SW480 (cell line): ENCODE measurements around the gene CLEC4D.
"Not testable (repeated sequence)": the region's sequence is repeated elsewhere in the genome, so short reads cannot be mapped to it uniquely, and the experiment has no call there.

Experiments used
- DNase-seq: peaks from one replicate; pipeline ENCODE4 v3.0.0-alpha.2; 2016; ENCODE audit warnings: low spot score

The CLEC4D gene

GRCh38 chr12:8513256-8513655 lies at the start of gene CLEC4D:
CLEC4D (plus strand) TSS chr12:8513503; CDS start chr12:8513733, 230 bp downstream.
- DNase-seq = no peak

- no peak for DNase-seq
These were observed 47.9 kb upstream of the CLEC4D start for GRCh38 chr12:8465301-8465996.

- DNase-seq = no peak
These were observed 47.1 kb upstream of the CLEC4D start for GRCh38 chr12:8466241-8466640.

DNA sequence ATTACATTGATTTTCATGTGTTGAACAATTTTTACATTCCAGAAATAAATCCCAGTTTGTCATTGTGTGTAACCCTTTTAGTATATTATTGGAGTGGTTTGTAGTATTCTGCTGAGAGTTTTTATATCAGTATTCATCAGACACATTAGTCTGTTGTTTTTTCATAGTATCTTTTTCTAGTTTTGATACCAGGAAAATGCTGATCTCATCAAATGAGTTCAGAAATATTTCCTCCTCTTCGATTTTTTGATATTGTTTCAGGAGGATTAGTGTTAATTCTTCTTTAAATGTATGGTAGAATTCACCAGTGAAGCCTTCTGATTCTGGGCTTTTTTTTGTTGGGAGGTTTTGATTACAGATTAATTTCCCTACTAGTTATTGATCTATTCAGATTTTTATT lies 42.2 kb upstream of the CLEC4D start:
- no peak for DNase-seq

- no peak for DNase-seq
These were observed 37.6 kb upstream of the CLEC4D start for GRCh38 chr12:8475508-8476203.

DNA sequence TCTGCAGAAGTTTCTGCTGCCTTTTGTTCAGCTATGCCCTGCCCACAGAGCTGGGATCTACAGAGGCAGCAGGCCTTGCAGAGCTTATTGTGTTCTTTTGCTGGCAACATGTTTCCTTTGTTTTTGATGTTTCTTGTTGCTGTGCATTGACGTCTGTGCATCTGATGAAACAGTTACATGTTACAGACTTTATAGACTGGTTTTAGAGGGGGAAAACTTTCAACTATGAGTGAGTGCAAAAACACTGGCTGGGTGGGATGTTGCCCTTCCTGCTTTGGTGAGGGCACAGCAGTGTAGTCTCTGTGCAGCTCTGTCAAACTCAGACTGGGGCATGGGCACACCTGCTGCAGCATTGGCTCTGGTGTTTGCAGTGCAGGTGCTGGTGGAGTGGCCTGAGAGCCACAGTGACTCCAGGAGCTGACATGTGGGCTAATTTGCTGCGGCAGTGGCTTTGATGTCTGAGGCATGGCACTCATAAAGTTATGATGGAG lies 30.7 kb upstream of the CLEC4D start:
- DNase-seq = peak; percentile 62

DNA sequence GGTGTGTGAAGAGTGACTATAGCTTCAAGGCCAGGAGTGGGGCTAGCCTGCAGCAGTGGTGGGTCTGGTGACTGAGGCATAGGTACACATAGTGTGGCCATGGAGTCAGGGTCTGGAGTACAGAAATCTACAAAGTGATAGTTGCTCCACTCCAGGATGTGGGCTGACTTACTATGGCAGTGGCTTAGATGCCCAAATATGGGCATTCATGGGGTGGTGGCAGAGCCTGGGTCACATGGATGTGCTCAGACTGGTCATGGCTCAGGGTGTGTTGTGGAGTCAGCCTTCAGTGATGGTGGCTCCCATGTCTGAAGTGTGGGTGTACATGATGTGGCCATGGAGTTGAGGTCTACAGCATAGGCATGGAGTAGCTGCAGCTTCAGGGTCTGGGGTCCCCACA lies 30.2 kb upstream of the CLEC4D start:
- DNase-seq = no peak

GRCh38 chr12:8491646-8492530 lies 21.4 kb upstream of the CLEC4D start:
- no peak for DNase-seq

DNA sequence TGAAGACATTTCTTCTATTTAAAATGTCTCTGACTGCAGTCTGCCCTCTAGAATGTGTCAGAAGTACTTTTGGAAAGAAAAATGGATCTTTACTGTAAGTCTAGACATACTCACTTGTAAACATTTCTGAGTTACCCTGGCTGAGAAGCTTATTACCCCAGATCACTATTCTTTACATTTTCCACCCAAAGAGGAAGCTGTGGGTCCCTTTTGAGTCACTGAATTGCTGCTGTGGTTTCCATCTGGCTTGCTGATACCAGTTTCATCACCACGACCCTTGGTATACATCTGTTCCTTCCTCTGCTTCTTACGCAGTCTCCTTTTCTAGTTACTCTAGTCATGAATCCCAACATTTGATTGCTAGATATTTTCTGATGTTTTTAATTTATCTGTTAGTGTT lies 20.2 kb upstream of the CLEC4D start:
- DNase-seq = no peak

DNA sequence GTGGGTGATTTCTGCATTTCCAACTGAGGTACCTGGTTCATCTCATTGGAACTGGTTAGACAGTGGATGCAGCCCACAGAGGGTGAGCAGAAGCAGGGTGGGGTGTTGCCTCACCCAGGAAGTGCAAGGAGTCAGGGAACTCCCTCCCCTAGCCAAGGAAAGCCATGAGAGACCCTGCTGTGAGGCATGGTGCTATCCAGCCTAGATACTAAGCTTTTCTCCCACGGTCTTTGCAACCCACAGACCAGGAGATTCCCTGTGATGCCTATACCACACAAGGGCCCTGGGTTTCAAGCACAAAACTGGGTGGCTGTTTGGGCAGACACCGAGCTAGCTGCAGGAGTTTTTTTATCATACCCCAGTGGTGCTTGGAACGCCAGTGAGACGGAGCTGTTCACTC lies 17.6 kb upstream of the CLEC4D start:
- DNase-seq = not testable (repeated sequence)

- DNase-seq = not testable (repeated sequence)
These were observed 17.2 kb upstream of the CLEC4D start for GRCh38 chr12:8496074-8496473.

- peak; percentile 22 for DNase-seq
These were observed 13.7 kb upstream of the CLEC4D start for GRCh38 chr12:8499616-8500015.

DNA sequence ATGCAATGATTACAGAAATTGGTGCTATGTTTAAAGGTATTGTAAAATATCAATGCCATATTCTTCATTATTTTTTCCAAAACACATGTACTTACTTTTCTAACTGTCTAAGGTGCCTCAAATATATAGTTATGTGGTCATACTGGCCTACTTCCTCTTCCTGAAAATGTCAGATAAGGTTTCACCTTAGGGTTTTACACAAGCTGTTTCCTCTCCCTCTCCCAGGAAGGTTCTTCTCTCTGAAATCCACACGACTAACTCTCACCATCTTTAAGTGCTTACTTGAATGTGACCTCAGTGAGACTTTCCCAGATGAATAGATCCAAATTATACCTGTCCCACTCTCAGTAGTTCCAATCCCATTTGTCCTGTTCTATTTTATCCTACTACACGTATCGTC lies 11.6 kb upstream of the CLEC4D start:
- DNase-seq = no peak

DNA sequence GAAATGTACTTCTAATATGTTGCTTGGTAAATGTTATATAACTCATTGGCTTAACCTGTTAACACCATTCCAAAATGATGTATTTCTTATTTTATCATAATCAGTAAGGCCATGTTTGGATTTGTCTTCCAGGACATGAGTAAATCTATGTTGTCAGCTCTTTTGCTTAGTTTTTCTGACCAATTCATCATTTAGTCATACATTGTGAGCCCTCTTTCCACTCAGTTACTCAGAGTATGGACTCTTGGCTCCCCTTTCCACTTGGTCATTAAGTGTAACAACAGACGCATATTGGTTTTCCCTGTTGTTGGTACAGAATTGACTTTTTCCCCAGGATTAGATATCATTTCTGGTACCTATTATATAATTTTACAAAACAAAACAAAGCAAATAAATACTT lies 9.0 kb upstream of the CLEC4D start:
- no peak for DNase-seq

GRCh38 chr12:8507596-8507995 lies 5.7 kb upstream of the CLEC4D start:
- DNase-seq = no peak

DNA sequence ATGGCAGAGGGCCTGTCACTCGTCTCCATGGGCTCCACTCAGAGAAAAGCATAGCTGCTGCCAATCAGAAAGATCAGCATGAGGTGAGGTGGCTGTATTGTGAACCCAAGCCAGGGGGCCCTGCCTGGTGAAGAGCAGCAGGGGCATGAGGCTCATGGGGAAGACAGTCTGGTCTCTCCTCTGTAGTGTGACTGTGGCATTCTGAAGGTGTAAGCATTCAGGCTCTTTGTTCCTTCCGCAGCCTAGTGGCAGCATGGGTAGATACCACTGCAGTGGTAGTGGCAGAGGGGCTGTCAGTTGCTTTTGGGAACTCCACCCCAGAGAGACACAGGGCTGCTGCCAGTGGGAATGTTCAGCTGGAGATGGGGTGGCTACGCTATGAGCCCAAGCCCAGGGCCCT lies 5.1 kb upstream of the CLEC4D start:
- no peak for DNase-seq

DNA sequence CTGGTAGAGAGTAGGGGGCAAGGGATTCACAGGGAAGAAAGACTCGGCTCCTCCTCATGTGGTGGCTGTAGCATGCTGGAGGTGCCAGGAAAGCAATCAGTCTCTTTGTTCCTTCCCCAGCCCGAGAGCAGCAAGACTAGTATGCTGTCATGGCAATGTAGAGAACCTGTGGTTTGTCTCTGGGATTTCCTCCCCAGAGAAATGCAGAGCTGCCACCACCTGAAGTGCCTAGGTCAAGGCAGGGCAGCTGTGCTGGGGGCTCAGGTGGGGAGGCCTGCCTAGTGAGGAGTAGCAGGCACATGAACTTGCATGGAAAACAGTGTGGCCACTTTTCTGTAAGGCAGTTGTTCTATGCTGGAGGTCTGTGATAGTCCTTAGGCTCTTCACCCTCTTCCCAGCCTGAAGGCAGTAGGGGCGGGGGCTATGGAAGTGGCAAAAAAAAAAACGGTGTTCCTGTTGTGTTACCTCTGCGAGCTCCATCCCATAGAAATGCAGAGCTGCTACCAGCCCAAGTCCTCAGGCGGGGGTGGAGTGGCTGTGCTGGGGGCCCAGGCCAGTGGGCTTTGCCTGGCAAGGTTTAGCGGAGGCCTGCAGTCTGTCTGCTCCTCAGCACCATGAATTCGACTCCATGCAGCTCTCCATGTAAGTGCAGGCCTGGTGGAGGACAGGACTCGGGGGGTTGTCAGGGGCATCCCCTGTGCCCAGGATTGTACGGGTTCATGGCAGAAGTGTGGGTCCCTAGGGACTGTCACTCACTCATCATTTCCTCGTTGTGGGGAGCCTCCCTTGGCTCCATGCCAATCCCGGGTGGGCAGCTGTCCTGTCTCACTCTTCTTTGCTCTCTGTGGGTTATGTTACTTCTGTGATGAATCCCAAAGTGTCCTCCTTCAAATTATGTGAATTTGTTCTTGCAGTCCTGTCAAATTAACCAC lies 4.1 kb upstream of the CLEC4D start:
- DNase-seq = no peak

- DNase-seq = no peak
These were observed 4.7 kb downstream of the CLEC4D start for GRCh38 chr12:8517971-8518370.

GRCh38 chr12:8519171-8519570 lies 5.9 kb downstream of the CLEC4D start:
- no peak for DNase-seq

DNA sequence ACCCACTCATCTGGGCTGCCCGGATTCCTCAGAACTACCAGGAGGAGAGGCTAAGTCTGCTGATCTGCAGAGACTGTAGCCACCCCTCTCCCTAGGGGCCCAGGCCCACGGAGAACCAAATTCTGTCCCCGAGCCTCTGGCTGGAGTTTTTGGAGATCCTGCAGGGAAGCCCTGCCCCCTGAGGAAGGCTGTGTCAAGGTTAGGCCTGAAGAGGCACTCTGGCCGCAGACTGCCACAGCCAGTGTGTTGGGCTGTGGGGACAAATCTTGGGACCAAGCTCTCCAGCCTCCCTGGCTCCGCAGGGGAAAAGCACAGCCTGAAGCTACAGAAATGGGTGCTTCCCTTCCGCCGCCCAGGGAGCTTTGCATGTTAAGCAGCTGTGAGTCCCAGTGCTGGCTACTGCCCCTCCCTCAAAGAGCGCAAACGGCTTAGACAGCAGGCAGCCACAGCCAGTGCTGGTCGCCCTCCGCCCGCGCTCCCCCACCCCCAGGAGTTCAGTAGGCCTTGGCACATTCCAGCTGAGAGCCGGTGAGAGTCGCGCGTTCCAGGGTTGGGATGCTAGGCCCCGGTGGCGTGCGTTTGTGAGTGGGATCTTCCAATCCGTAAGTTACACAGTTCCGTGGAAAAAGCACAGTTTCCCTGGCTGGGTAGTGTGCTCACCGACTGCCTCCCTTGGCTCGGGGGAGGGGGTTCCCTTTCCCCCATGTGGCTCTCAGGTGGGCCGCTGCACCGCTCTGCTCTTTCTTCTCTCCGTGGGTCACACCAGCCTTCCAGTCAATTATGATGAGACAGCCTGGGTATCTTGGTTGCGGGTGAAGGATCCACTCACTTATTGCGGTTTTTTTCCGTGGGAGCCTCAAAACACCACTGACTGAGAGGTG lies 14.2 kb downstream of the CLEC4D start:
- no peak for DNase-seq

GRCh38 chr12:8532045-8532444 lies 18.7 kb downstream of the CLEC4D start:
- no peak for DNase-seq
